Stimulated activated CD4-positive, alpha-beta T cell treated with anti-CD3 and anti-CD28 coated beads, Interleukin-1b, Interleukin-23, amount 100 ng/mL, for 4 hours (primary cell): Measurements from ENCODE around the gene LIPT2.

Experiments
- DNase-seq, 2 donors: peaks; one replicate each; pipeline ENCODE4 v3.0.0-alpha.2; 2020; ENCODE audit warnings: low read depth in 2 of 2

The LIPT2 gene

DNA sequence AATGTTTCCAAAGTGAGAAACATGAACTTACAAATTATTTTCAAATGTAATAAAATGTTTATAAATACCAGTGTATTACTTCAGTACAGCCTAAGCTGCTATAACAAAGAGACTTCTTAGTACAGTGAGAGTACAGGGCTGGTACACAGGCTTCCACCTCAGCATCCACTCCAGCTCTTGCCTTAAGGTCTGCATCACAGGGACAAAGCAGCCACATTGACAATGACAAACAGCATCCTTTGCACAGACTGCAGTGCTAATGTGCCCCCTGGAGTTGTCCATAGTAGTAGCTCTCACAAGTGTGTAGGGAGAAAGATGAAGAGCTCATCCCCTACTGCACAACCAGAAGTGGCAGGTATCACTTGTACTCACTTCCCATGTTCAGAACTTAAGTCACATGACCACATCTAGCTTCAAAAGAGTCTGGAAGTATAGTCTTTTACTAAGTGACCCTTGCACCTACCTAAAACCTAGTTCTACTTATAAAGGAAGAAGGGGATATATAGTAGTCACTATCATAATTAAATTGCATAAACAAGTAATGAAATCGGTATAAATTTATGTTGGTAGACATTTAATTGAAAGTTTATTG, 10.7 kb upstream of the LIPT2 start:
- no peak for DNase-seq

DNA sequence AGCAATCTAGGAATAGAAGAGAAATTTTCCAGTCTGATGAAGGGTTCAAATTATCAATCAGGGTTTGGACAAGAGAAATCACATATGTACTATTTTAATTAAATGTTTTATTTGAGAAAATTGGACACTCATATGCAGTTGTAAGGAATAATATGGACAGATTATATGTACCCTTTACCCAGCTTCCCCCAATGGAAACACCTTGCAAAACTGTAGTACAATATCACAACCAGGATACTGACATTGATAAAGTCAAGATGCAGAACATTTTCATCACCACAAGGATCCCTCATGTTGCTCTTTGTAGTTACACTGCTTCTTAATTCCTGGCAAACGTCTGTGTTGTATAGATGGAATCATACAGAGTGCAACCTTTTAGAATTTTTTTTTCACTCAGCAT, 1.4 kb upstream of the LIPT2 start:
- DNase-seq: no peak

DNA sequence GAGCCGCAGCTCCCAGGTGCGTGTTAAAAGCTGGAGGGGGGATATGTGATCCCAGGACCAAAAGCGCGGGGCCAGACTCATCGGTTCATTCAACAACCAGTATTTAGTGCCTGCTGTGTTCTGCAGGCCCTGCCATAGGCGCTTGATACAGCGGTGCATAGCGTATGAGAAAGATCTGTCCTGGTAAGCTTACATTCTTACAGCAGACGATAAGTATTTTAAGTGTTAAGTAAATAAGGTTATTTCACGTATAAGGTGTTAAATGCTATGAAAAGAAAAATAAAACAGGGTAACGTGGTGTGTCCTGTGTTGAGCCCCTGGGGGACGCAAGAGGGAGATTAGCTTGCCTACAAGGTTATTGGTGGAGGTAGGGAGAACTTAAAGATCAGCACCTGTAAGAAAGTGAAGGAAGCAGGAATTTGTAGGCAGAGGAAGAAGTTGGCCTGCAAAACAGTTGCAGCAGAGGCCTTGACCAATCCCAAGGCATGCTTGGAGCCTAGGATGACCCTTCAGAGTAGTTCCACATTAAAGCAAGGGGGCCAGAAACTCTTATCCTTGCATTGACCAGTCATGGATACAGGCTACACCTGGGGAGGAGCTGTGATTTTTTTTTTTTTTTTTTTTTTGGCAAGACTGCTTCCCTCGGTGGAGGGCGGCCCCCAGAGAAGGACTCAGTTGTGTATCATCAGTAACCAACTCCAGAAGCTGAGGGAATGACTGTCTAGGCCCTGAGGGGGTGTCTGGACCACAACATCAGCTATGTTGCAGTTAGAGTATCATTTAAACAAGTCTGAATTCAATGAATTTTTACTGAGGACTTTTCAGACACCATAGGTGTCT, 487 bp upstream of the LIPT2 start:
- no peak for DNase-seq

- DNase-seq: no peak
Observed at GRCh38 chr11:74492084-74492483, 1.4 kb downstream of the LIPT2 start.

- no peak for DNase-seq
Observed at GRCh38 chr11:74490941-74491340, 2.6 kb downstream of the LIPT2 start.

GRCh38 chr11:74487875-74488274, 5.6 kb downstream of the LIPT2 start:
- DNase-seq: no peak

- no peak for DNase-seq
Observed at GRCh38 chr11:74485868-74486267, 7.7 kb downstream of the LIPT2 start.

- no peak for DNase-seq
Observed at GRCh38 chr11:74480688-74481417, 12.7 kb downstream of the LIPT2 start.

DNA sequence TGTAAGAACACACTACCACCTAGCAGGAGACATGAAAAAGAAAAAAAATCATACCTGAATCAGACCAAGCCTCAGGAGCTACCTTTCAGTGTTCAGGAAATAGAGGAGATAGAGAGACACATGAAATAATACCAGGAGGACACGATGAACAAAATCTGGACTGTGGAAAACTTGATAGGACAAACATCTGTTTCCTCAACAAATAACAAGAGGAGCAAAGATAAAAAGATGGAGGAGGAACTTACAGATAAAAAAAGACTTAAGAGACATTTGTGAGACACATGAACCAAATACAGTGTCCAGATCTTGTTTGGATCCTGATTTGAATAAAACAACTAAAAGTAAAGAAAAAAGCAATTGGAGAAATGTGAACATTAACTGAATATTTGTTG, 13.8 kb downstream of the LIPT2 start:
- DNase-seq: no peak

- DNase-seq: no peak
Observed at GRCh38 chr11:74478877-74479731, 14.4 kb downstream of the LIPT2 start.

DNA sequence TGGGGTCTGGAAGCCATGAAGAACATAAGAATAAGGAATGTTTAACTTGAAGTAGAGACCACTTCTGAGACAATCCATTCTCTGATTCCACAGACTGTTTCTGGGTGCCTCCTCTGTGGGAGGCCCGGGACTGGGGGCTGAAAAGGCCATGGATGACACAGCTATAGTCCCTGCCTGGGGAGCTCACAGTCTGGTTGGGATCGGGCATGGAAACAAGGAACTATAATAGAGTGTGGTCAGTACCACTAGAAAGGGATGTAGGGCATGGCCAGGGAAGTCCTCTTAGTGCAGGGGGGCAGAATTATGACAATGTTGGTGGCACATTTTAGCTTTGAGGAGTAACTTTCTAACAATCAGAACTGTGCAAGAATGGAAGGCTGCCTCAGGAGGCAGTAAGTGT, 17.0 kb downstream of the LIPT2 start:
- DNase-seq: no peak

DNA sequence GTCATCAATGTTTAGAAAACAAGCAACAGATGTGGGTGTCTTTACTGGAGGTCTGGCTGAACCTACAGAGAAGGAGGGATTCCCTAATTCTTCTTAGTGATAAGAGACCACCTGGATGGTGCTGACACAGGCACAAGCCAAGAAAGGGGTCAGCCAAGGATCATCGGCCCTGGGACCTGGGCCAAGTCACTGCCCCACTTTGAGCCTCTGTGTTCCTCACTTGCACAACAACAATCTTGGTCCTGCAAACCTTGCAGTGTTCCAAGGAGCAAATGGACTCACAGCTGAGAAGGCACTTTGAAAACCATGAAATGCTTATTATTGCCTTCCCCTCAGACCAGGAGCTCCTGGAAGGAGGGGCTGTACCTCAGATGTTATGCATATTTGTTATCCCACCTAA, 19.2 kb downstream of the LIPT2 start:
- no peak for DNase-seq

- DNase-seq: no peak
Observed at GRCh38 chr11:74473382-74474173, 19.9 kb downstream of the LIPT2 start.

- DNase-seq: no peak
Observed at GRCh38 chr11:74471668-74472429, 21.7 kb downstream of the LIPT2 start.

GRCh38 chr11:74471037-74471436, 22.5 kb downstream of the LIPT2 start:
- no peak for DNase-seq

GRCh38 chr11:74470526-74470925, 23.0 kb downstream of the LIPT2 start:
- no peak for DNase-seq

DNA sequence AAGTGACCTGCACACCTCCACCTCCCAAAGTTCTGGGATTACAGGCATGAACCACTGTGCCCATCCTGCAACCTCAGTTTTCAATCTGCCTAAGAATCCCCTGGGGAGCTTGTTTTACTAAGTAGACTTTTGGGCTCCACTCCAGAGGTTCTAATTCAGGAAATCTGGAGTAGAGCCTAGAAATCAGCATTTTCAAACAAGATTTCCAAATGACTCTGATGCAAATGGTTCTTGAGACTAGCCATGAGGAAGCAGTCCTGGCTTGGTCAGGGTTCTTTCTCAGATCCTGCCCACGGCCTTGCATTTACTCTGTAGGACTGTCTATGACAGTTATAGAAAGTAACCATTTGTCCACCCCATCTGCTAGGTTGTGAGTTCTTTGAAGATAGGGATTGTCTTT, 24.6 kb downstream of the LIPT2 start:
- DNase-seq: no peak

DNA sequence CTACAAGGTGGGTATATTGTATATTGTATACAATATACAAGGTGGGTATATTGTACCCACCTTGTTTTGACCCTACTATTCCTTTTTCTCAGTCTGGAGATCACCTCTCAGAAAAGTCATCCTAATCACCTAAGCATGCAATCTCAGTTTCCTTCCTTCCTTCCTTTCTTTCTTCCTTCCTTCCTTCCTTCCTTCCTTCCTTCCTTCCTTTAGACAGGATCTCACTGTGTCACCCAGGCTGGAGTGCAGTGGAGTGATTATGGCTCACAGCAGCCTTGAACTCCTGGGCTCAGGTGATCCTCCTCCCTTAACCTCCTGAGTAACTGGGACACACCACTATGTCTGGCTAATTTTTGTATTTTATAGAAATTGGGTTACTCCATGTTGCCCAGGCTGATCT, 25.0 kb downstream of the LIPT2 start:
- no peak for DNase-seq

DNA sequence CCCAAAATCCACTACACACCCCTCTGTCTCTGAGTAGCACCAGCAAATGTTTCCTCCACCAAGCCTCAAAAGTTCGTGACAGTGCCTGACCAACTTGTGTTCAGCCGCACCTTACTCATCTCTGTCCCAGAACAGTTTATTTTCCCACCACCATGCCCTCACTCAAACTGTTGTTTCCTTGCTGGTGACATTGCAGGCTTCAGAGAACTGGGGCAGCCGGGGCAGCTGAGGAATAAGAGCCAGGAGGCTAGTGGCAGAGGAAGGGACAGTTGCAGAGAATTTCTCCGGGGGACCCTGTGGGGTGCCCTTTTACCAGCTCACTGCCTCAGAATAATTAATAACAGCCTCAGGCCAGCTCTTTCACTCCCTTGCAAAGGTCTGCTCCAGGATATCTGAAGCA, 25.5 kb downstream of the LIPT2 start:
- no peak for DNase-seq
